ENCODE data around the gene BTF3. TPM values are rescaled to one million over a fixed set of nuclear protein-coding genes. Genes with fewer than 3 reads are reported as not detected.

BTF3 gene
- total and polyA plus RNA-seq, 2 of the 8 experiments (the other 6 are each of a cell fraction or from before 2014, with no cell fraction given), result 396 to 754 TPM

DNA sequence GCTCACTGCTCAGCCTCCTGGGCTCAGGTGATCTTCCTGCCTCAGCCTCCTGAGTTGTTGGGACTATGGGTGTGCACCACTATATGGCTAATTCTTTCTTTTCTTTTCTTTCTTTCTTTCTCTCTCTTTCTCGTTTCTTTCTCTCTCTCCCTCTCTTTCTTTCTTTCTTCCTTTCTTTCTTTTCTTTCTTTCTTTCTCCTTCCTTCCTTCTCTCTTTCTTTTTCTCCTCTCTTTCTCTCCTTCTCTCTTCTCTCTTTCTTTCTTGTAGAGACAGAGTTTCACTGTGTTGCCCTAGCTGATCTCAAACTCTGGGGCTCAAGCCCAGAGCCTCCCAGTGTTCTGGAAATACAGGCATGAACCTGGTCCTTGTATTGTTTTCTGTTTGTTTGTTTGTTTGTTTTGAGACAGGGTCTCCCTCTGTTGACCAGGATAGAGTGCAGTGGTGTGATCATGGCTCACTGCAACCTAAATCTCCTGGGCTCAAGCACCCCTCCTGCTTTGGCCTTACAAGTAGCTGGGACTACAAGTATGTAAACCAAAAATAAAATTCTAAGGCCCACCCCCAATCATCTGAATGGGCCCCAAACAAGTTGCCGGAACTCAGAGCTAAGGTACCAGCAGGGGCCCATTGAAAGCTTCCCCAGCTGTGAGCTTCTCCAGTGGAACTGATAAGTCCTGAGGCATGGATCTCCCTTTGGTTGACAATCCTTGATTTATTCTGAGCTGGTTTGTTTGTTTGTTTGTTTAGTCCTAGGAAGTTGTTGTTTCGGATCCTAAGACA, 11.9 kb upstream of the BTF3 start (continued):
- TF ChIP-seq, protein P1, sequence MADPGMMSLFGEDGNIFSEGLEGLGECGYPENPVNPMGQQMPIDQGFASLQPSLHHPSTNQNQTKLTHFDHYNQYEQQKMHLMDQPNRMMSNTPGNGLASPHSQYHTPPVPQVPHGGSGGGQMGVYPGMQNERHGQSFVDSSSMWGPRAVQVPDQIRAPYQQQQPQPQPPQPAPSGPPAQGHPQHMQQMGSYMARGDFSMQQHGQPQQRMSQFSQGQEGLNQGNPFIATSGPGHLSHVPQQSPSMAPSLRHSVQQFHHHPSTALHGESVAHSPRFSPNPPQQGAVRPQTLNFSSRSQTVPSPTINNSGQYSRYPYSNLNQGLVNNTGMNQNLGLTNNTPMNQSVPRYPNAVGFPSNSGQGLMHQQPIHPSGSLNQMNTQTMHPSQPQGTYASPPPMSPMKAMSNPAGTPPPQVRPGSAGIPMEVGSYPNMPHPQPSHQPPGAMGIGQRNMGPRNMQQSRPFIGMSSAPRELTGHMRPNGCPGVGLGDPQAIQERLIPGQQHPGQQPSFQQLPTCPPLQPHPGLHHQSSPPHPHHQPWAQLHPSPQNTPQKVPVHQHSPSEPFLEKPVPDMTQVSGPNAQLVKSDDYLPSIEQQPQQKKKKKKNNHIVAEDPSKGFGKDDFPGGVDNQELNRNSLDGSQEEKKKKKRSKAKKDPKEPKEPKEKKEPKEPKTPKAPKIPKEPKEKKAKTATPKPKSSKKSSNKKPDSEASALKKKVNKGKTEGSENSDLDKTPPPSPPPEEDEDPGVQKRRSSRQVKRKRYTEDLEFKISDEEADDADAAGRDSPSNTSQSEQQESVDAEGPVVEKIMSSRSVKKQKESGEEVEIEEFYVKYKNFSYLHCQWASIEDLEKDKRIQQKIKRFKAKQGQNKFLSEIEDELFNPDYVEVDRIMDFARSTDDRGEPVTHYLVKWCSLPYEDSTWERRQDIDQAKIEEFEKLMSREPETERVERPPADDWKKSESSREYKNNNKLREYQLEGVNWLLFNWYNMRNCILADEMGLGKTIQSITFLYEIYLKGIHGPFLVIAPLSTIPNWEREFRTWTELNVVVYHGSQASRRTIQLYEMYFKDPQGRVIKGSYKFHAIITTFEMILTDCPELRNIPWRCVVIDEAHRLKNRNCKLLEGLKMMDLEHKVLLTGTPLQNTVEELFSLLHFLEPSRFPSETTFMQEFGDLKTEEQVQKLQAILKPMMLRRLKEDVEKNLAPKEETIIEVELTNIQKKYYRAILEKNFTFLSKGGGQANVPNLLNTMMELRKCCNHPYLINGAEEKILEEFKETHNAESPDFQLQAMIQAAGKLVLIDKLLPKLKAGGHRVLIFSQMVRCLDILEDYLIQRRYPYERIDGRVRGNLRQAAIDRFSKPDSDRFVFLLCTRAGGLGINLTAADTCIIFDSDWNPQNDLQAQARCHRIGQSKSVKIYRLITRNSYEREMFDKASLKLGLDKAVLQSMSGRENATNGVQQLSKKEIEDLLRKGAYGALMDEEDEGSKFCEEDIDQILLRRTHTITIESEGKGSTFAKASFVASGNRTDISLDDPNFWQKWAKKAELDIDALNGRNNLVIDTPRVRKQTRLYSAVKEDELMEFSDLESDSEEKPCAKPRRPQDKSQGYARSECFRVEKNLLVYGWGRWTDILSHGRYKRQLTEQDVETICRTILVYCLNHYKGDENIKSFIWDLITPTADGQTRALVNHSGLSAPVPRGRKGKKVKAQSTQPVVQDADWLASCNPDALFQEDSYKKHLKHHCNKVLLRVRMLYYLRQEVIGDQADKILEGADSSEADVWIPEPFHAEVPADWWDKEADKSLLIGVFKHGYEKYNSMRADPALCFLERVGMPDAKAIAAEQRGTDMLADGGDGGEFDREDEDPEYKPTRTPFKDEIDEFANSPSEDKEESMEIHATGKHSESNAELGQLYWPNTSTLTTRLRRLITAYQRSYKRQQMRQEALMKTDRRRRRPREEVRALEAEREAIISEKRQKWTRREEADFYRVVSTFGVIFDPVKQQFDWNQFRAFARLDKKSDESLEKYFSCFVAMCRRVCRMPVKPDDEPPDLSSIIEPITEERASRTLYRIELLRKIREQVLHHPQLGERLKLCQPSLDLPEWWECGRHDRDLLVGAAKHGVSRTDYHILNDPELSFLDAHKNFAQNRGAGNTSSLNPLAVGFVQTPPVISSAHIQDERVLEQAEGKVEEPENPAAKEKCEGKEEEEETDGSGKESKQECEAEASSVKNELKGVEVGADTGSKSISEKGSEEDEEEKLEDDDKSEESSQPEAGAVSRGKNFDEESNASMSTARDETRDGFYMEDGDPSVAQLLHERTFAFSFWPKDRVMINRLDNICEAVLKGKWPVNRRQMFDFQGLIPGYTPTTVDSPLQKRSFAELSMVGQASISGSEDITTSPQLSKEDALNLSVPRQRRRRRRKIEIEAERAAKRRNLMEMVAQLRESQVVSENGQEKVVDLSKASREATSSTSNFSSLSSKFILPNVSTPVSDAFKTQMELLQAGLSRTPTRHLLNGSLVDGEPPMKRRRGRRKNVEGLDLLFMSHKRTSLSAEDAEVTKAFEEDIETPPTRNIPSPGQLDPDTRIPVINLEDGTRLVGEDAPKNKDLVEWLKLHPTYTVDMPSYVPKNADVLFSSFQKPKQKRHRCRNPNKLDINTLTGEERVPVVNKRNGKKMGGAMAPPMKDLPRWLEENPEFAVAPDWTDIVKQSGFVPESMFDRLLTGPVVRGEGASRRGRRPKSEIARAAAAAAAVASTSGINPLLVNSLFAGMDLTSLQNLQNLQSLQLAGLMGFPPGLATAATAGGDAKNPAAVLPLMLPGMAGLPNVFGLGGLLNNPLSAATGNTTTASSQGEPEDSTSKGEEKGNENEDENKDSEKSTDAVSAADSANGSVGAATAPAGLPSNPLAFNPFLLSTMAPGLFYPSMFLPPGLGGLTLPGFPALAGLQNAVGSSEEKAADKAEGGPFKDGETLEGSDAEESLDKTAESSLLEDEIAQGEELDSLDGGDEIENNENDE (IDR thresholded peaks at IDR 0.05; ENCODE audit: insufficient replicate concordance, low read length), result peak; percentile 15
- TF ChIP-seq HDAC2 (IDR thresholded peaks at IDR 0.05; ENCODE audit: borderline replicate concordance in 1 of 2, low read depth in 2 of 2, low read length in 2 of 2) (peak in 1 of 2 experiments; percentile 86; a peak in 1 of 4 replicates), TAF1 (IDR thresholded peaks at IDR 0.05; ENCODE audit: low read depth, low read length) (0 out of 2 replicates have a peak, but pooled peaks have one; percentile 11), YY1 (IDR thresholded peaks at IDR 0.05; ENCODE audit: low read depth, low read length) (0 out of 2 replicates have a peak, but pooled peaks have one; percentile 60), HDAC6 (IDR thresholded peaks at IDR 0.05; ENCODE audit: low read depth, low read length) (no peak), BRCA1 (IDR thresholded peaks at IDR 0.05; ENCODE audit: low read depth, low read length) (no peak), NANOG (IDR thresholded peaks at IDR 0.05; ENCODE audit: insufficient read depth, low read depth, low read length, poor library complexity, severe bottlenecking) (peak; percentile 76)
